Middle frontal gyrus (tissue), 1 donor: ENCODE measurements around the gene PI3.
"Not testable (repeated sequence)": the region's sequence is repeated elsewhere in the genome, so short reads cannot be mapped to it uniquely, and the experiment has no call there.

Experiments used
- DNase-seq: peaks from one replicate; pipeline ENCODE4 v3.0.0-alpha.2; 2015; ENCODE audit warnings: low spot score; ENCODE audit errors: extremely low spot score

Gene PI3, protein sequence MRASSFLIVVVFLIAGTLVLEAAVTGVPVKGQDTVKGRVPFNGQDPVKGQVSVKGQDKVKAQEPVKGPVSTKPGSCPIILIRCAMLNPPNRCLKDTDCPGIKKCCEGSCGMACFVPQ

DNA sequence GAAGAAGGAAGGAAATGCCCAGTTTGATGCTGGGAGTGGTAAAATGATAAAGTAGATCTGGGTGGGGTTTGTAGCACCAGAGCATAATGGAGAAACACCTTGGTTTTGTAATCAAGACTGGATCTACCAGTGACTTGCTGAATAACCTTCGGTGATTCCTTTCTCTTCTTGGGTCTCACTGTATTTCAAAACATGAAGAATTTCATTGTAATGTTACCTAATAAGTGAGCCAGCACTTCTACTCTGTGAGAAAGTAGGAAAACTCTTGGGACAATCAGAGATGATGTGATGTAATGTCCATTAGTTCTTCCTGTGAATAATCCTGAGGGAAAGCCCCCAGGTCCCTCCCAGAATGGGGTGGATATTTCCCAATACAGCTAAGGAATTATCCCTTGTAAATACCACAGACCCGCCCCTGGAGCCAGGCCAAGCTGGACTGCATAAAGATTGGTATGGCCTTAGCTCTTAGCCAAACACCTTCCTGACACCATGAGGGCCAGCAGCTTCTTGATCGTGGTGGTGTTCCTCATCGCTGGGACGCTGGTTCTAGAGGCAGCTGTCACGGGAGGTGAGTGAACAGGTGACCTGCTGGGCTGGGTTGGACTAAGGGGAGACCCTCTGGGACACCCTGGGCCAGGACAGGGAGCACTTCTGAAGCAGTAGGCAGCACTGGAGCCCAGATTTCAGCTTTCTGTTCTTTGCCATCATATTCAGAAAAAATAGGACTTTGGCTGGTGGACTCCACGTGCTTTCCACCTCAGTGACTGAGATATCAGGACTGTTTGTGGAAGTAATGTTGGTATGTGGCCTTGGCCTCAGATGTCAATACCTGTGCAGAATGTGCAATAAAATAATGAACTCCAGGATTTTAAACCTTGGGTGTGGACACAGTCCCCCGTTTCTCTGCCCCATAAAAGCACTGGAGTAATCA lies at the start of gene PI3:
TSS of gene PI3 (plus strand) at position 469 of the 931 bp plus-strand sequence. CDS start at position 490, 21 bp downstream.
- DNase-seq = no peak

DNA sequence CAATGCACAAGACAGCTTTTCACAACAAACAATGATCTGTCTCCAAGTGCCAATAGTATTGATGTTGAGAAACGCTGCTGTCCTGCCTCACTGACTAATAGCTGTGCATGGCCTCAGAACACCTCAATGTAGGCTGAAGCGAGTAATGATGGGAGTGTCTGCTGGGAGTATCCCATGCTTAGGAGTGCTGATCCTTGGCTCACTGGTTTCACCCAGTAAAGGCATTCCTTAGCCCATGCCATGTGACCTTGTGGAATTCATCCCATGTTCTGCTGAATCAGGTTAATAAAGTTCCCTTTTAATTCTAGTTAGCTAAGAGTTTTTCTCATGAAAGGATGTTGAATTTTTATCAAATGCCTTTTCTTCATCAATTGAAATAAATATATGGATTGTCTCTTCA lies 46.6 kb upstream of the PI3 start:
- DNase-seq = no peak

DNA sequence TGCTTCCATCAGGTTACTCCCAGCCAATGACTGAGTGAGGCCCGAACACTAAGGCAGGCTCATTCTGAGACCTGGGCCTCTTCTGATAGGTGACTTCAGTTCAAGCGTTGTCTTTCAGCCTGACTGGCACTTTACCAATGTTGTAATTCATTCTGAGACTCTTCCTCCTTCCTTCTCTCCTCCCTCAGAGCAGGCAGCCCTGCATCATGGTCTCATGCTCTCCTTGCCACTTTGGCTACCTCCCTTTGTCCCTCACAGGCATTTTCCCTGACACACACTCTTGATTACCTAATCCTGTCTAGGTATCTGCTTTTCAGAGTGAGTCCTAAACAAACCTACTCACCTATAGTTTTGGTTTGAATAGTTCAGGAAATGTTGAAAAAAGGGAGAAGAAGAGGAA lies 37.8 kb upstream of the PI3 start:
- no peak for DNase-seq

DNA sequence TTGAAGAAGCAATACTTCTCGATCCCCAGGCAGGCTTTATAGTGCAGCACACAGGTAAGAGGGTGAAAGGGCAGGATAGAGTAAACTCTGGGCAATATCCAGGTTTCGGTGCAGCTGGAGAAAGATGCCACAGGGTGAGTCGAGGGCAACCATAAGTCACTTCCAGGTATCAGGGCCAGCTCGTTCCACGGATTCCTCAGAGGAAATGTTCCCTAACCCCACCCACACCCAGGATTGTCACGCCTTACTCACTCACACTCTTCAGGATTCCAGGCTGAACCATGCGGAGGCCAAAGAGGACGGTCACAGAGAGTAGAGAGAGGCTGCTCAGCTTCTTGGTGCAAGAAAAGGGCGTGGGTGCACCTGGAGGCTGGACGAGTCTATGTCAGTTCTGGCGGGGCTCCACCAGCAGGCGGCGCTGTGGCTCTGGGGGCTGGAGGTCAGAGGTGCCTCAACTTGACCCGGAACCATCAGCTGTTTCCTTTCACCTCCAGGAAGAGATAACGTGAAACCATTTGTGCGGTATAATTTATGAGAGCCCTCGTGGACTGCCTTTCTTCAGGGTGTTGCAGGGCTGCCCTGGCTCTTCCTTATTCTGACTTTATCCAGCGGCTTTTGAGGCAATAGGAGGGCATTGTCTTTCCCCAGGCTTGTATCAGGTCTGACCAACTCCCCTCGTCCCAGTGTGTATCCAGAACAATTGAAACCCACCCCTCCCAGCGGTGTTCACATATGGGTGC lies 36.0 kb upstream of the PI3 start:
- no peak for DNase-seq

DNA sequence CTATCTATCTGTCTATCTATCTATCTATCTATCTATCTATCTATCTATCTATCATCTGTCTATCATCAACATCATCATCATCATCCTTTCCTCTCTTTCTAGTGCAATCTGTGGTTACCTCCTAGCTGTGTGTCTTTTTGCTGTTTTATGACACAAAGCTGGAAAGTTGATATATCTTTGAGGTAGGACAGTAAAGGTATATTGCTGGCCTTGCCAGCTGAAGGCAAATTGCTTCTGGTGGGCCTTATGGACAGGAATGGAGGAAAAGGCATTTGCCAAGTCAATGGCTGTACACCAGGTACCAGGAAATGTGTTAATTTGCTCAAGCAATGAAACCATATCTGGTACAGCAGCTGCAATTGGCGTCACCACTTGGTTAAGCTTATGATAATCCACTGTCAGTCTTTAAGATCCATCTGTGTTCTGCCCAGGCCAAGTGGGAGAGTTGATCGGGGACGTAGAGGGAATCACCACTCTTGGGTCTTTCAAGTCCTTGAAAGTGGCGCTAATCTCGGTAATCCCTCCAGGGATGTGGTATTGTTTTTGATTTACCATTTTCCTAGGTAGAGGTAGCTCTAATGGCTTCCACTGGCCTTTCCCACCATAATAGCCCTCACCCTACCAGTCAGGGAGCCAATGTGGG lies 34.8 kb upstream of the PI3 start:
- not testable (repeated sequence) for DNase-seq

DNA sequence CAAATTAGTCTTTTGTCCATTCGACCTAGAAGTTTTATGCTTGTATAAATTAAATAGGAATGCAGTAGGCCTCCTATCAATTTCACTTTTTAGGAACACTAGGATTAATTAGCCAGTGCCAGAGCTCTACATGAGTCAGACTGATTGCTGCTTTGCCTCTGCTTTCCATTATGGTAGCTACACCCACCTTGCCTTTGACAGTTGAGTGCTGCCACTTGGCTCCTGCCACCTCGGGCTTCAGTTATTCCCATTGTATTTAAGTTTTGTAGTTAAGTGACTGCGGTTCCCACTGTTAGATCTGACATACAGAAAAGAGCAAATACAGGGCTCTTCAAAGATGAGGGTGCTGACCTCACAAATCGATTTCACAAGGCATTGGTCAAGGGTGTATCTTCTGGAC lies 33.9 kb upstream of the PI3 start:
- DNase-seq = no peak

DNA sequence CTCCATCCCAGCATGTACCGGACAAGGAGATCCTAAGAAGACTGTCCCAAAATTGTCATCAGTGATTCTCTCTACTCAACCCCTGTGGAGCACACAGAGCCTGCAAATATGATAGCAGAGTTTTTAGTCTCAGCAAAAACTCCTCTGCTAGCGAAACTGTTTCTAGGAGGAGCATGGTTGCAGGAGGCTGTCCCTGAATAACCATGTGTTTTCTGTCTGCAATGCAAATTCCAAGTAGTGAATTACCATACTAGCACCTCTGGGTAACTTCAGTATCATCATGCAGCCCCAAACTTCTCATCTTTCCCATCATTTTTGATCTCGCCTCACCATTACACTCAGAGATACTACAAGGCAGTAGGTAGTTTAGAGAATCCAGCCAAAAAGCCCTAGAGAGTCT lies 25.6 kb upstream of the PI3 start:
- no peak for DNase-seq

DNA sequence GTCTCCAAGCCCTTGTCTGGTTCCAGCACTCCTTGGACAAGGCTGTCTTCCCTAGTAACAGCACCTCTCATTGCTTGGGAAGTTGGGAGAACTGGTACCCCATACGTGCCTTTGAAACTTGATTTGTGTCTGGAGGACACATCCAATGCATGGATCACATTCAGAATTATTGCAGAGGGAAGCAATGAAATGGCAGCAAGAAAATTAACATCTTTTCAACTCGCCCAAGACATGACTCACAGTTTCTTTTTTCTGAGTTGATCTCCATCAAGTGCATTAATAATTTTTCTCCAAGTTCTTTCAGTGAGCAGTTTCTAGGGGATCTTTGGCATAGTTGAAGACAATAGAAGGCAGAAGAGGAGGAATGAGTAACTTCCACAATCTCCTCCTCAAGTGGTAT lies 22.3 kb upstream of the PI3 start:
- no peak for DNase-seq

DNA sequence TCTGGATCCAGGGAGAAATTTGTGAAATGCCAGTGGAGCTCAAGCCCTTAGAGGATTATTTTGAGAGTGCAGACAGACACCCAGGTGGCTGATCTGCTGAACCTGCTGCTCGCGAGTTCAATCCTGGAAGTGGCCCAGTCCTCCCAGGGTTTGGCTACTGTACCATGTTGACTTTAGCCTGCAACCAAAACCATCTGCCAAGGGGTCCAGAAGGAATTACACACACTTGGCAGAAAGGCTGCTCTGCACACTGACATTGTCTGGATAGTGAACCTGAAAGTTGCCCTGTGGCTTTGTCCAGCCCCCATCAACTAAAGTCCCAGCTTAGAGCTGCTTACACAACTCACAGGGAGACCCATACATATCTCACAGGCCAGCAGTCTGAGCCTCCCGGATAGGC lies 21.6 kb upstream of the PI3 start:
- no peak for DNase-seq

DNA sequence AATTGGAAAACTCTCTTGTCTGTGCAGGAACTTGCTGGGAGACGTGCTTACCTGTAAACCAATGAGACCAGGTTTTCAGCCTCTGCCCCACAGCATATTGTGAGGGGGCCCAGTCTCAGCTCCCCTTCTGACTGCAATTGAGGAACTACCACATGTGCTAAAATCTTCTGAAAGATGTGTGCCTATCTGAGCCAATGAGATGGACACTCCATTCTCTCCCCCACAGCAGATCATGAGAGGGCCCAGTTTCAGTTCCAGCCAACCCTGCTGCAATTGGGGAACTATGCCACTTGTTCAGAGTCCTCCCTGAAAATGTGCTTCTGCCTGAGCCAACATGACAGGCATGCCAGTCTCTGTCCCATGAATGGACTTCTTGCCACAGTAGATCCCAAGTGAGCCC lies 20.9 kb upstream of the PI3 start:
- DNase-seq = no peak

DNA sequence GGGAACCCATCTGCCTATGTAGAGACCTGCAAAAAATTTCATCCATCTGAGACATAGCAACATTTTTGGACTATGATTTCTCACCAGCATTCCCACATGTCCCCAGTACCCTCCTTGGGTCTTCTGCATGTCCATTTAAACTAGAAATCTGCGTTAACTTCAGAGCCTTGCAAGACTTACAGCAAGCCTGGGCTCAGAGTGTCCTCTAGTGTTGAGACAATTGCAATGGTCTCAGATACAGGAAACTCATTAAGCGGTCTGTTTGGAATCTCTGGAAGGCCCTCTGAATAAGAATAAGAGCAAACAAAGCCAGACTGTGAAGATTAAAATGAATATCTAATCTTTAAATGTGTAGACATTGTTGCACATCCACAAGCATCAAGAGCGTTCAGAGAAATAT lies 20.5 kb upstream of the PI3 start:
- no peak for DNase-seq

DNA sequence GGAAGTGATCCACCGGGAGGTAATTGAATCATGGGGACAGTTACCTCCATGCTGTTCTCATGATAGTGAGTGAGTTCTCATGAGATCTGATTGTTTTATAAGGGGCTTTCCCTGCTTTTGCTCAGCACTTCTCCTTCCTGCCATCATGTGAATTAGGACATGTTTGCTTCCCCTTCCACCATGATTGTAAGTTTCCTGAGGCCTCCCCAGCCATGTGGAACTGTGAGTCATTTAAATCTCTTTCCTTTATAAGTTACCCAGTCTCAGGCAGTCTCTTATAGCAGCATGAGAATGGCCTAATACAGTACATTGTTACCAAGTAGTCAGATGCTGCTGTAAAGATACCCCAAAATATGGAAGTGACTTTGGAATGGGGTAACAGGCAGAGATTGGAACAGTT lies 19.9 kb upstream of the PI3 start:
- DNase-seq = not testable (repeated sequence)

DNA sequence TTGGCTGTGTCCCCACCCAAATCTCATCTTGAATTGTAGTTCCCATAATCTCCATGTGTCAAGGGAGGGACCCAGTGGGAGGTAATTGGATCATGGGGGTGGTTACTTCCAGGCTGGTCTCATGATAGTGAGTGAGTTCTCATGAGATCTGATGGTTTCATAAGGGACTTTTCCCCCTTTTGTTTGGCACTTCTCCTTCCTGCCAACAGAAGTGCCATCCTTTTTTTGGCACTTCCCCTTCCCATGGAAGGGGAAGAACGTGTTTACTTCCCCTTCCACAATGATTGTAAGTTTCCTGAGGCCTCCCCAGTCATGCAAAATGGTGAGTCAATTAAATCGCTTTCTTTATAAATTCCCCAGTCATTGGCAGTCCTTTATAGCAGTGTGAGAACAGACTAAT lies 18.0 kb upstream of the PI3 start:
- DNase-seq = no peak

DNA sequence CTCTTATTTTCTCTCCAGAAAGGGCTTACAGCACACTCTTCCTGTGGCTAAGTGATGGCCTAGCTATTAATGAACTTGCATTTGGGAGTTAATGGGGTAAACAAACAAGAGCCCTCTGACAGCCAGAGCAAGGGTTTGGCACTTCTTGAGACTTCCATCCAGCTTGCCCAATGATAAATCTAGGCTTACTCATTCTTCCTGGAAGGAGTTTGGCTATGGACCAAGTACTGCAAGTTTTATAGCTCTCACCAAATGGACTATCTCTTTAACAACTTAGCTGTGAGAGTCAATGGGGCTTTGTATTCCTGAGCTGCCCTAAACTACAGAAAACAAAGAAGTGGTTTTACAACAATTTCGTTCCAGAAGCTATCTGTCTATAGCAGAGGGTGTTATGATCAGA lies 16.7 kb upstream of the PI3 start:
- DNase-seq = no peak

DNA sequence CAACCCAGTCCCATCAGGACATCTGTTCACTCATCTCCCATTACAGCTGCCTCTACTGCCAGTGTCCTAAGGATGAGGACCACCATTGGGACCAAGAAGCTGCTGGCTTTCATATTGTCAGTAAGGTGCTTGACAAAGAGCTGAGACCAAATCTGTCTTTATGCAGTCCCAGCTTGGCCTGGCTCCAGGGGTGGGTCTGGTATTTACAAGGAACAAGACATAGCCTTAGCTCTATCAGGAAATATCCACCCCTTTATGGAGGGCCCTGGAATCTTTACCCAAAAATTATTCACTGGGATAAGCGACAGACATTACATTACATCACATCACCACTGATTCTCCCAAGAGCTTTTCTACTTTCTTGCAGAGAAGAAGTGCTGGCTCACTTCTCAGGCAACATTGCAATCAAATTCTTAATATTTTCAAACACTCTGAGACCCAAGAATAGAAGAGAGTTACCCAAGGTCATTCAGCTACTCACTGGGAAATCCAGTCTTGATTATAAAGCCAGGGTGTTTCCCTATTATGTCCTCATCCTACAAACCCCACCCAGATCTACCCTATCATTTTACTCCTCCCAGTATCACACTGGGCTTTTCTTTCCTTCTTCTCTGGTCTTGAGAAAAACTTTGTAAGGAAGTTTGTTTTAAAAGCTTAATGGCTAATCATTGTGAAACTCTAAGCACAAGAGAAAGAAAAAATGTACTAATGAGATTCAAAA lies 11.5 kb upstream of the PI3 start:
- no peak for DNase-seq

DNA sequence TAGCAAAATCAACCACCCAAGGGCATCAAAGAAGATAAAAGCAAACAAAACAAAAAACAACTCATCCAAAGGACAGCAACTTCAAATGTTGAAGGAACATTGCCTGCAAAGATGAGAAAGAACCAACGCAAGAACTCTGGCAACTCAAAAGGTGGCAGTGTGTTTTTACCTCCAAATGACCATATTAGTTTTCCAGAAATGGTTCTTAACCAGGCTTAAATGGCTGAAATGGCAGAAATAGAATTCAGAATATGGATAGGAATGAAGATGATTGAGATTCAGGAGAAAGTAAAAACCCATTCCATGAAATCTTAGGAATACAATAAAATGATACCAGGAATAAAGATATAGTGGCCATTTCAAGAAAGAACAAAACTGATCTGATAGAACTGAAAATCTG lies 9.8 kb upstream of the PI3 start:
- DNase-seq = no peak

DNA sequence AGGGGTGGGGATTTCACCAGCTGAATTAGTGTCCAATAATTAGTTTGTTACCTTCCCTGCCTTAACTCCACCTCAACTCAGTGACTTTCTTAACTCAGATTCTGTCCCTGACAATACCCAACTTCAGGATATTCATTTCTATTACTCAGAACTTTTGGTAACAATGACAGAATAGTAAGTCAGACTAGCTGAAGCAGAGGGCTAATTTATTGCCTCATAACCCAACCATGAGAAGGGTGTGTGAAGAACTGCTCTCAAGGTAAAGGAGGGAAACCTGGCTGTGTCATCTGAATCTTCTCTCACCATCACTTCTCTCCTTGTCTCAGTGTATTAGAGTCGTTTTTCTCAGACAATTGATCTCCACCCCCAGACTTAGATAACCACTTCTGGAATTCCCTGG lies 1.2 kb upstream of the PI3 start:
- DNase-seq = no peak

DNA sequence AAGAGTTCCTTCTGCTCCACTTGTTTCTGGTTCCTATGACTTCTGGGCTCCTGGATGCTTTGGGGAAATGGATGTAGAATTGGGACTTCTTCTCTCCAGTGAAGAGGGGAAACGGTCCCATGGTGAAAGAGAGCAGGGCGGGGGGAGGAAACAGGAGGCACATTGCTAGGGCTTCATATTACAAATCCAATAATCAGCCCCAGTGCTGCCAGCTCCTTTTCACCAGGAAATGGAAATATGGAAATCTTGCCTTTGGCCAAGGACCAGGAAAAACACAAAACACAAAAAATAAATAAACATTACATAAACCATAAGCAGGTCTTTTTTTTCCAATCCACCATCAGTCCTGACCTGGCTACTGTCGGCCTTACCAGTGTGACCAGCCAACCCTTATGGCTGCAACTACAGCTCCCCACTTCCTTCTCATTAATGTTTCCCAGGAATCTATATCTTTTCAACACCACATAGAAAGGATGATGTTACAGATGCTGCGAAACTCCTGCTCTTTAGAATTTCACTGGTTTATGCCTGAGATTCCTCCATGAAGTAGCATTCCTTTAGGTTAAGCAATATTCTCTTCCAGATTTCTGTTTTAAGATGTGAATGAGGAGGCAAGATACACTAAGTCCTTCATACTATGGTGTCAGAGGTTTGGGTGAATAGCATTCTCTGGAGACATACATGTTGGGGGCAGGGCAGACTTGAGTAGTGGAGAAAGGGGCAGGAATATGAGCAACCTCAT lies 2.0 kb downstream of the PI3 start:
- no peak for DNase-seq

DNA sequence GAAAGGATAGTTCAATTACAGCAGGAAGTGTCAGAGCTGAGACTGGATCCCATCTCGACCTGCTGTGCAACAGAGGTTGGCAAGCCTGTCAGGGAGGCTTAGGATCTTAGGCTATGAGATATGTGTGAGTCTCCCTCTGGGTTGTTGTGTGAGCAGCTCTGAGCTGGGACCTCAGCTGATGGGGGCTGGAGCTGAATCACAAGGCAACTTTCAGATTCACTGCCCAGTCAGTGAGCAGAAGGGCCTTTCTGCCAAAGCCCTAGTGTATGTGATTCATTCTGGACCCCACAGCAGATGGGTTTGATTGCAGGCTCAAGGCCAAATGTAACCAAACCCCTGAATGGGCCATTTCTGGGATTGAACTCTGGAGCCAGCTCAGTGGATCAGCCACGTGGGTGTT lies 4.5 kb downstream of the PI3 start:
- no peak for DNase-seq

DNA sequence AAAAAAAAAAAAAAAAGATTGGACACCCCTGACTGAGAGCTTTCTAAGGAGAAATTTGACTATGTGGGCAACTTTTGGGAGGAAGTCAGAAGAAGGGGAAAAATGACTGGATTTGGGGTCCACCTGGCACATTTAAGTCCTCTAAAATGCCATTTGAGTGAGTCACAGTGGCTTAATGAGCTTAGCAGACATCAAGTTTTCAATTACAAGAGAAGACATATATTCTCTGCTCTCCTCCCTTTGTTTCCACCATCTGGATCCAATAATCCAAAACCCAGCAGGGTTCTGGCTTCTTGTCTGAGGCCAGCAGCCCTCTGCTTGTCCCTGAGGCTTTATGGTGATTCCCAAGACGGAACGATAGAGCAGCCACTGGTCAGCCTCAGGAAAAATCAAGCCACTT lies 6.9 kb downstream of the PI3 start:
- DNase-seq = no peak

DNA sequence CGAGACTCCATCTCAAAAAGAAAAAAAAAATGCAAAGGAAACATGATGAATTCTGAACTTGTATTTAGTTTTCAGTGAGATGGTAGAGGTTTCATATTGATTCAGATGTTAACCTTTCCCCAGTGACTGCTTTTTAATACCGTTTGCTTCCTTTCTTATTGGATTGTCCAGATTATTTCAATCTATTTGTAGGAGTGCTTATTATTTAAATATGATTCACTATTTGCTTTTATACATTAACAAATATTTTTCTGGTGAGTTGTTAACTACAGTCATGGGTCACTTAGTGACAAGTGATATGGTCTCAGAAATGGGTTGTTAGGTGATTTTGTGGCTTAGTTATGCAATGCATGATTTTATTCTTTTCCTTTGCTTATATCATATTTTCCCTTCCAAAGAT lies 8.4 kb downstream of the PI3 start:
- no peak for DNase-seq
